ENCODE measurements around the gene CHRM2. TPM values are rescaled to one million over a fixed set of nuclear protein-coding genes. Genes with fewer than 3 reads are reported as not detected.

The CHRM2 gene
- total RNA-seq, 1 experiment from 2014 or later = not detected

- Histone ChIP-seq H3K4me2 (ENCODE audit: low read length) (no peak overlapping the region), H2AFZ (ENCODE audit: low read depth, low read length, poor library complexity, severe bottlenecking) (no peak overlapping the region), H3K9me3 (ENCODE audit: control insufficient read depth in 1 of 2, insufficient read depth in 1 of 2, low read depth in 1 of 2, low read length in 2 of 2) (peaks cover 12 to 14% of the 10 kb centered on the region in 2 experiments; a peak in 2 of 4 replicates), H3K9me2 (ENCODE audit: insufficient read depth) (no peaks in the 10 kb centered on the region), H3K4me1 (ENCODE audit: control insufficient read depth in 1 of 2, insufficient read depth in 2 of 2, low read length in 2 of 2) (no peaks in the 10 kb centered on the region), H3K4me3 (replicated peaks in 1 of 2; ENCODE audit: low read depth in 1 of 2, low read length in 2 of 2) (no peak overlapping the region), H3K27me3 (ENCODE audit: insufficient read depth, low read length) (no peaks in the 10 kb centered on the region), H3K79me2 (ENCODE audit: insufficient read depth, low read length) (no peaks in the 10 kb centered on the region), H4K20me1 (ENCODE audit: insufficient read depth) (no peaks in the 10 kb centered on the region), H3K9ac (ENCODE audit: low read length) (no peak overlapping the region), H3K27ac (ENCODE audit: low read depth, low read length) (no peak overlapping the region), H3K36me3 (ENCODE audit: control insufficient read depth in 1 of 2, insufficient read depth in 2 of 2, low read length in 2 of 2) (no peaks in the 10 kb centered on the region)
- TF ChIP-seq ELF1 (IDR thresholded peaks at IDR 0.05; ENCODE audit: borderline replicate concordance, low read depth) (no peak), SRF (IDR thresholded peaks at IDR 0.05; ENCODE audit: low read depth) (no peak), SIN3A (IDR thresholded peaks at IDR 0.05; ENCODE audit: low read depth) (no peak), CTCF (IDR thresholded peaks at IDR 0.05 in 2 of 3, conservative IDR thresholded peaks at IDR 0.05 in 1 of 3; ENCODE audit: borderline replicate concordance in 1 of 3, insufficient read depth in 1 of 3, low read depth in 2 of 3, low read length in 2 of 3) (no peak), CEBPB (IDR thresholded peaks at IDR 0.05; ENCODE audit: low read depth) (no peak), CBX3 (IDR thresholded peaks at IDR 0.05; ENCODE audit: low read depth) (no peak), ZFX (IDR thresholded peaks at IDR 0.05) (no peak), MAX (IDR thresholded peaks at IDR 0.05) (no peak), ZBTB33 (IDR thresholded peaks at IDR 0.05; ENCODE audit: extremely low read depth, insufficient replicate concordance, low read length) (no peak), RAD21 (IDR thresholded peaks at IDR 0.05; ENCODE audit: low read depth) (no peak), YY1 (IDR thresholded peaks at IDR 0.05; ENCODE audit: extremely low read depth, insufficient replicate concordance, low read depth, low read length) (no peak), POLR2AphosphoS5 (IDR thresholded peaks at IDR 0.05; ENCODE audit: low read depth, low read length) (no peak), TCF7L2 (IDR thresholded peaks at IDR 0.05; ENCODE audit: borderline replicate concordance, extremely low read depth, insufficient read depth, insufficient read length) (no peak), POLR2A (IDR thresholded peaks at IDR 0.05; ENCODE audit: borderline replicate concordance, extremely low read depth, insufficient read depth, insufficient read length) (no peak), ZNF274 (IDR thresholded peaks at IDR 0.05; ENCODE audit: low read depth, low read length) (no peak), FOSL1 (IDR thresholded peaks at IDR 0.05; ENCODE audit: low read depth) (no peak), EZH2 (IDR thresholded peaks at IDR 0.05) (no peak), ATF3 (IDR thresholded peaks at IDR 0.05) (no peak), SP1 (IDR thresholded peaks at IDR 0.05; ENCODE audit: low read depth) (no peak)
- no peak for DNase-seq (ENCODE audit: low read depth, low spot score)
- intact Hi-C loops (cut with micrococcal nuclease) = no loop called here
- no peak for ATAC-seq
- POLR2A ChIA-PET = no interaction called here
- no TSS peak for BruUV-seq (replicated peaks)
- RAD21 ChIA-PET (ENCODE audit: low non-redundant PET in 1 of 2, low total read pairs in 2 of 2, uncharacterized antibody in 2 of 2, unreplicated experiment in 2 of 2) = no interaction called here
- CTCF ChIA-PET = no interaction called here
These were observed 56.6 kb downstream of the CHRM2 start for GRCh38 chr7:136925044-136925443.
